ENCODE results near the gene SPOP. TPM values are rescaled to one million over a fixed set of nuclear protein-coding genes. Genes with fewer than 3 reads are reported as not detected.

Gene SPOP
- total and polyA plus RNA-seq, 11 donors: 28.5 to 96.1 (median 60.4) TPM

DNA sequence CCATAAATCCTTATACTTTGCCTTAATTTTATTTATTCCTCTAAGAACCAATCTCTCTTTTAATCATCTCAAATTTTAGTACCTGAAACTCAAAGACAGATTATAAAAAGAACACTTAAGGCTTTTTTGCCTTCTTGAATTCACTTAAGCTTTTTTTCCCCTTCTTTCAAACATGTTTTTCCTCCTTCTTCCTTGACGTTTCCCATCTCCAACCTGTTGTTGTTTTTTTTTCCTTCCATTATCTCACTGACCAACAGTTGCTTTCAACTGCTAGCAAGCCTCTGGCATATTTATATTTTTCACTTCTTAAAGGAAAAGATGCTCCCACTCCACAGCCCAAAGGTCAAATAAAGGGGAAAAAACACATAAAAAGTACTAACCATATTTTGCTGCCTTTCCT, 32.2 kb downstream of the SPOP start:
- H3K27ac ChIP-seq: peak overlapping the region; percentile 50 to 91 (median 73)
- H3K9me3 ChIP-seq: no peaks in the 10 kb centered on the region
- H3K4me3 ChIP-seq: no peak overlapping the region
- no peak for TF ChIP-seq POLR2A (IDR thresholded peaks at IDR 0.05)
- TF ChIP-seq, protein P1, sequence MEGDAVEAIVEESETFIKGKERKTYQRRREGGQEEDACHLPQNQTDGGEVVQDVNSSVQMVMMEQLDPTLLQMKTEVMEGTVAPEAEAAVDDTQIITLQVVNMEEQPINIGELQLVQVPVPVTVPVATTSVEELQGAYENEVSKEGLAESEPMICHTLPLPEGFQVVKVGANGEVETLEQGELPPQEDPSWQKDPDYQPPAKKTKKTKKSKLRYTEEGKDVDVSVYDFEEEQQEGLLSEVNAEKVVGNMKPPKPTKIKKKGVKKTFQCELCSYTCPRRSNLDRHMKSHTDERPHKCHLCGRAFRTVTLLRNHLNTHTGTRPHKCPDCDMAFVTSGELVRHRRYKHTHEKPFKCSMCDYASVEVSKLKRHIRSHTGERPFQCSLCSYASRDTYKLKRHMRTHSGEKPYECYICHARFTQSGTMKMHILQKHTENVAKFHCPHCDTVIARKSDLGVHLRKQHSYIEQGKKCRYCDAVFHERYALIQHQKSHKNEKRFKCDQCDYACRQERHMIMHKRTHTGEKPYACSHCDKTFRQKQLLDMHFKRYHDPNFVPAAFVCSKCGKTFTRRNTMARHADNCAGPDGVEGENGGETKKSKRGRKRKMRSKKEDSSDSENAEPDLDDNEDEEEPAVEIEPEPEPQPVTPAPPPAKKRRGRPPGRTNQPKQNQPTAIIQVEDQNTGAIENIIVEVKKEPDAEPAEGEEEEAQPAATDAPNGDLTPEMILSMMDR (IDR thresholded peaks at IDR 0.05): no peak
- no peaks in the 10 kb centered on the region for H3K36me3 ChIP-seq
- peaks cover 0 to 69% (median 43%) of the 10 kb centered on the region in 12 donors for H3K4me1 ChIP-seq
- 6 to 16% (median 12%) methylated on average over 1 of the region's 1 CpG for WGBS, 4 donors
- ATAC-seq (no peak), DNase-seq (no peak)
- intact Hi-C loops (cut with DNase I): loop anchor here in 1 of 10 donors (5.0 kb wide), 1 partner anchor 38 kb away; no protein-coding TSS in a partner anchor
- no peaks in the 10 kb centered on the region for H3K27me3 ChIP-seq

DNA sequence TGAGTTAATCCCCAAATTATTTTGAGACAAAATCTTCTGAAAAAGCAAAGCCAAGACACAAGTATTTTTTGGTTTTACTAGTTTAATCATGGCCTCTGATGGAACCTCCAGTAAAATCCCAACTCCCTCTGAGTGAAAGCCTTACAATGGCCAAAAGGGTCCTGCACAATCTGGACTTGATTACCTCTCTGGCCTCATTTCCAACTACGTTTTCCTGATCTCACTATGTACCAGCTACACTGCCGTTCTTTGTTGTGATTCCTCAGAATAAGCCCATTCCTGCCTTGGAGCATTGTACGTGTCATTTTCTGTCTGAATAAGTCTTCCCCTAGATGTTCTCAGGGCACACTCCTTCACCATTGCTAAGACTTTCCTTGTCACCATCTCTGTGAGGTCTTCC, 37.3 kb downstream of the SPOP start:
- Histone ChIP-seq H3K36me3 (peaks cover 0 to 5% (median 0%) of the 10 kb centered on the region in 9 donors), H3K4me1 (peaks cover 0 to 79% (median 40%) of the 10 kb centered on the region in 12 donors), H3K27ac (peak overlapping the region in 3 of 12 donors; percentile 6 to 91 (median 8)), H3K4me3 (no peak overlapping the region), H3K27me3 (no peaks in the 10 kb centered on the region), H3K9me3 (peaks cover 0 to 5% (median 0%) of the 10 kb centered on the region in 12 donors)
- no peak for TF ChIP-seq POLR2A (IDR thresholded peaks at IDR 0.05)
- TF ChIP-seq, protein P1 (IDR thresholded peaks at IDR 0.05): no peak
- DNase-seq (no peak), ATAC-seq (no peak)
- intact Hi-C loops (cut with DNase I): loop anchor here in 1 of 10 donors (5.0 kb wide), 1 partner anchor 37 kb away; the partner anchor contains the start of gene SPOP
- WGBS, 4 donors: 88 to 94% (median 90%) methylated on average over 3 of the region's 3 CpGs

DNA sequence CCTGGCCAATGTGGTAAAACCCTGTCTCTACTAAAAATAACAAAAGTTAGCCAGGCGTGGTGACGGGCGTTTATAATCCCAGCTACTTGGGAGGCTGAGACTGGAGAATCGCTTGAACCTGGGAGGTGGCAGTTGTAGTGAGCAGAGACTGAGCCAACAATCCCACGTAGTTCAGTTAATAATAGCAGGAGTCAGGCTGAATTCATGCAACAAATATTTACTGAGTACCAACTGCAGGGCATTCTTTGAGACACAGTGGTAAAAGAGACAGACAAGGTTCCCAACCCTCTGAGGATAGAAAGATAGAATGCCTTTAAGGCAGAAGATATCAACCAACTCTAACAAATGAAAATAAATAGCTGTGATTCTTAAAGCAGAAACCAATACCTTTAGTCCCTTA, 39.1 kb downstream of the SPOP start:
- H3K27me3 ChIP-seq: no peaks in the 10 kb centered on the region
- no peak overlapping the region for H3K4me3 ChIP-seq
- peak overlapping the region in 11 of 12 donors; percentile 32 to 91 (median 60) for H3K27ac ChIP-seq
- WGBS, 4 donors: 52 to 72% (median 61%) methylated on average over 5 of the region's 5 CpGs
- intact Hi-C loops (cut with DNase I): loop anchor here in 2 of 10 donors (5.0 kb wide), 2 partner anchors 33 to 38 kb away; partner anchors contain the start of gene SPOP (in 1 of the 2)
- peaks cover 10 to 79% (median 44%) of the 10 kb centered on the region in 12 donors for H3K4me1 ChIP-seq
- H3K36me3 ChIP-seq: peaks cover 0 to 5% (median 0%) of the 10 kb centered on the region in 9 donors
- TF ChIP-seq, protein P1 (IDR thresholded peaks at IDR 0.05): no peak
- no peak for TF ChIP-seq POLR2A (IDR thresholded peaks at IDR 0.05)
- DNase-seq: no peak
- ATAC-seq: peak; percentile 67 to 91 (median 90)
- H3K9me3 ChIP-seq: peaks cover 0 to 5% (median 0%) of the 10 kb centered on the region in 12 donors

DNA sequence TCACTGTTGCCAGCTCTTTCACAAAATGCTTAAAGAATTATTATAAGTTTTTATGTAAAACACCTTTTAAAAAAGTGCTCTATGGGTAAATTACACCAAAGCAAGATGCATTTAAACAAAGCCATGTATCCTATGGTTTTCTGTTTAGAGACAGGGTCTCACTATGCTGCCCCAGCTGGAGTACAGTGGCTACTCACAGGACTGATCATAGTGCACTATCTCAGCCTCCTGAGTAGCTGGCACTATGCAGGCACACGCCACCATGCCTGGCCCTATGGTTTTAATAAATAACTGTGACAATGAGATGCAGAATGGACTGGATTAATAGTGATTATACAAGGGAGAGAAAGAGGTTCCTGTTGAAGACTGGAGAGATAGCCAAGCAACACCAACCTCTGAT, 40.2 kb downstream of the SPOP start:
- peaks cover 12 to 80% (median 51%) of the 10 kb centered on the region in 12 donors for H3K4me1 ChIP-seq

More for the DNA sequence above, 40.2 kb downstream of the SPOP start:
- Histone ChIP-seq H3K9me3 (peaks cover 0 to 5% (median 0%) of the 10 kb centered on the region in 12 donors), H3K4me3 (no peak overlapping the region), H3K27me3 (no peaks in the 10 kb centered on the region), H3K36me3 (peaks cover 0 to 5% (median 0%) of the 10 kb centered on the region in 9 donors), H3K27ac (peak overlapping the region in 10 of 12 donors; percentile 4 to 91 (median 60))
- WGBS, 4 donors: 95 to 100% (median 97%) methylated on average over 1 of the region's 1 CpG
- TF ChIP-seq, protein P1 (IDR thresholded peaks at IDR 0.05): no peak
- TF ChIP-seq POLR2A (IDR thresholded peaks at IDR 0.05): no peak
- ATAC-seq: no peak
- intact Hi-C loops (cut with DNase I): loop anchor here in 2 of 10 donors (5.0 kb wide), 2 partner anchors 35 to 40 kb away; partner anchors contain the start of gene SPOP (in 1 of the 2)
- DNase-seq: no peak
